Measurements from ENCODE around the gene SCNN1A. TPM values are rescaled to one million over a fixed set of nuclear protein-coding genes. Genes with fewer than 3 reads are reported as not detected.

The SCNN1A gene
- 47.1 and 59.2 TPM in 2 replicates for total RNA-seq

DNA sequence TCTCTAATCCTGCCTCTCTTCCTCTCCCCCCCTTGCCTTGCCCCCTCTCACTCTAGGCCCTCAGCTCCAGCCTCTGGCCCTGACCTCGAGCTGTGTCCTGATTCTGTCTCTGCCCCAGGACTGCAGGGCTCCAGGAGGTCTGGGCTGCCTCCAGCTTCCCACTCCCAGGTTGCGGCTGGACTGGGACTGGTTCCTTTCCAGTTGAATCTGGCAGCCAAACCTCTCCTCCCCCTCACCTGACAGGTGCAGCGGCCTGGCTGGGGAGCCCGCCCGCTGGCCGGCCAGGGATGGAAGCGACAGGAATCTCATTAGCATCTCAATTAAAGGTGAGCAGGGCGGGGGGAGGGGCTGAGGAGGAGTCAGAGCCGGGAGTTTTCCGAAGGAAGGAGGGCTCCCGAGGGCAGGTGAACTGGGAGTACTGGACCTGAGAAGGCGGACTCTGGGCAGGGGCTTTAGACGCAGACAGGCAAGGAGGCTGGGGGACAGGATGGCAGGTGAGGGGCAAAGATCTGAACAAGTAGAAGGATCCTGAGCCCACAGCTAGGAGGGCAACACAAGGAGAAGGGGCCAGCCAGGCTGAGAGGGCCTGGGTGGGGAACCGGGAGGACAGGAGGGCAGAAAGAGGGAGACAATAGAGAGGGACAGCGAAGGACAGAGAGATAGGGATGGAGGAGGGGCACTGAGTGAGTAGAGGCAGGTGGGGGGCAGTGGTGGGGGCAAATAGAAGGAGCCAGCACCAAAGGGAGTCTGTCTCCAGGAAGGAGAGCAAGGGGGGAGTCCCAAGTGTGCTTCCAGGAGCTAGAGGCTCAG, at the start of gene SCNN1A:
SCNN1A (minus strand) TSS at position 295 of the 810 bp plus-strand sequence. CDS start 780 bp downstream, outside the sequence.

DNA sequence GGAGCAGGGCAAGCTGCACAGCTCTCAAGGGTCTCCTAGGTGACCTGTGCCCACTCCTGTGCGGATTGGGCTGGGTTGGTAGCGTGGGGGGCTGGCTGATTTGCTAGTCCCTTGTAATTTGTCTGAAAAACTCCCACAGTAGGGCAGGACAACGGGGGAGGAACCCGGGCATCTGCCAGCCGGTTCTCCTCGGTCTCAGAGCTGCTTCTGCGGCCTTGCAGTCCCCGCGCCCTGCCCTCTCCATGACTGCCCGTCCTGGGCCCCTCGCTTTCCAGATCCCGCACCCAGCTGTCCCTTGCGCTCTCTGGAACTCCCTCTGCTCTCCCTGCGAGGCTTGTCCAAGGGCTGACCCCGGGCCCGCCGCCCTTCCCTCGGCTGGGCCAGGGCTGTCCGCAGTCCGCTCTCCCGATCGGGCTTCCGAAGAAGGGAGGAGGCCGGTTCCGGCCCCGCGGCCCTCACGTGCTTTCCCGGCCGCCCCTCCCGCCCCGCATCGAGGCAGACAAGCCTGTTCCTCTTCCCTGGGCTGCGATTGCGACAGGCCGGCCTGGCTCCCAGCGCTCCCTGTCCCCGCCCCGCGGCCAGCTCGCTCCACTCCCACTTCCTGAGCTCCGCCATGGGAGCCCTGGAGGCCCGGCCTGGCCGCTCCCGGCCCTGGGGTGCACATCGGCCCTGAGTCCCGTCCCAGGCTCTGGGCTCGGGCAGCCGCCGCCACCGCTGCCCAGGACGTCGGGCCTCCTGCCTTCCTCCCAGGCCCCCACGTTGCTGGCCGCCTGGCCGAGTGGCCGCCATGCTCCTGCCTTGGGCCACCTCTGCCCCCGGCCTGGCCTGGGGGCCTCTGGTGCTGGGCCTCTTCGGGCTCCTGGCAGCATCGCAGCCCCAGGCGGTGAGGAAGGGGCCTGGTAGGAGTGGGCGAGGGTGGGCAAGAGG, 8.5 kb upstream of the SCNN1A start, which contains the start of gene LTBR:
LTBR (plus strand) TSS at position 591 of the 927 bp plus-strand sequence; CDS start at position 788, 197 bp downstream.

DNA sequence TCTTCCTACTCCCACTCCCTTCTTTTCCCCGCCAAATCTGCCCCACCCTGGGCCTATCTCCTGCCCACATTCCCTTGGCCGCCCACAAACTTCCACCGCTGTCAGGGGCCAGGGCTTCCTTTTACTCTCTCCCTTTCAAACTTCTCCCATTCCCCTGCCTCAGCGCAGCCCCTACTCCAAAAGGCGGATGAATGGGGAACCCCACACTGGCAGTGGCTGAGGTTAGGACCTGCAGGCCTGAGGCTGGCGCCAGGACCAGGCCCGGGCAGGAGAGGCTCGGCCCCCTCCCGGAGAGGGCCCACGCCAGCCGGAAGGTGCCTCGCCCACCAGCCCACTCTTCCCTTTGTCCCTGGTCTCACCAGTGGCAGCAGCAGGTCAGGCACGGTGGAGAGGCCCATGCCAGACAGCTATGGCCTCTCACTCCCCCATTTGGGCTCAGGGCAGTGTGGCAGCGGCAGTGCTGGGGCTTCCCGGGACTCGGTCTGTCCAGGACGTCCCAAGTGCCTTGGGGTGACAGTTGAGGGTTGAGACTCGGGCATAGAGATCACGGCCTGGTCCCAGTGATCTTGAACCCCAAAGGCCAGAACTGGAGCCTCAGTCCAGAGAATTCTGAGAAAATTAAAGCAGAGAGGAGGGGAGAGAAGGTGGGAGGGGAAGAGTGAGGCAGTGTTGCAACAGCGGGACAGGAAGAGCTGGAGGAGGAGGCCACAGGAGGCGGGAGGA, 33.8 kb downstream of the SCNN1A start, which contains the start of gene TNFRSF1A:
TNFRSF1A (minus strand) TSS at position 660 of the 723 bp plus-strand sequence; CDS start at position 398, 262 bp downstream.

Small RNAs within 50 kb of the gene (small RNA-seq; reads per million reads assigned to genes)
- not detected for gene RN7SL391P

Other genes with a start within 250 kb of the SCNN1A start
- 52.2 and 77.5 TPM in 2 replicates for gene CD9, start 175.2 kb downstream of the SCNN1A start, total RNA-seq
- gene PLEKHG6, start 64.9 kb downstream of the SCNN1A start, total RNA-seq: 16.4 and 25.9 TPM in 2 replicates
- 151 and 174 TPM in 2 replicates for gene TNFRSF1A, start 33.5 kb downstream of the SCNN1A start, total RNA-seq
- gene LTBR, start 8.6 kb upstream of the SCNN1A start, total RNA-seq: 86.0 and 172 TPM in 2 replicates
- gene CD27, start 69.4 kb upstream of the SCNN1A start, total RNA-seq: 0.33 TPM in 1 of 2 replicates, not detected in the other
- 5.5 and 9.8 TPM in 2 replicates for gene TAPBPL, start 76.5 kb upstream of the SCNN1A start, total RNA-seq
- gene VAMP1, start 95.1 kb upstream of the SCNN1A start, total RNA-seq: 5.1 and 9.5 TPM in 2 replicates
- 90.7 and 115 TPM in 2 replicates for gene MRPL51, start 117.7 kb upstream of the SCNN1A start, total RNA-seq
- gene NCAPD2, start 118.5 kb upstream of the SCNN1A start, total RNA-seq: 34.5 and 62.5 TPM in 2 replicates
- gene GAPDH, start 159.0 kb upstream of the SCNN1A start, total RNA-seq: 6,495 and 11,041 TPM in 2 replicates
- 7.1 and 8.9 TPM in 2 replicates for gene IFFO1, start 180.5 kb upstream of the SCNN1A start, total RNA-seq
- 17.7 and 35.0 TPM in 2 replicates for gene NOP2, start 192.7 kb upstream of the SCNN1A start, total RNA-seq
- gene CHD4, start 231.8 kb upstream of the SCNN1A start, total RNA-seq: 221 and 313 TPM in 2 replicates

Data from placental epithelial cell (primary cell).